ENCODE measurements around the gene S1PR3. TPM values are rescaled to one million over a fixed set of nuclear protein-coding genes. Genes with fewer than 3 reads are reported as not detected.
"Not testable (repeated sequence)": the region's sequence is repeated elsewhere in the genome, so short reads cannot be mapped to it uniquely, and the experiment has no call there.

Gene S1PR3
- 7.9 TPM for total RNA-seq

DNA sequence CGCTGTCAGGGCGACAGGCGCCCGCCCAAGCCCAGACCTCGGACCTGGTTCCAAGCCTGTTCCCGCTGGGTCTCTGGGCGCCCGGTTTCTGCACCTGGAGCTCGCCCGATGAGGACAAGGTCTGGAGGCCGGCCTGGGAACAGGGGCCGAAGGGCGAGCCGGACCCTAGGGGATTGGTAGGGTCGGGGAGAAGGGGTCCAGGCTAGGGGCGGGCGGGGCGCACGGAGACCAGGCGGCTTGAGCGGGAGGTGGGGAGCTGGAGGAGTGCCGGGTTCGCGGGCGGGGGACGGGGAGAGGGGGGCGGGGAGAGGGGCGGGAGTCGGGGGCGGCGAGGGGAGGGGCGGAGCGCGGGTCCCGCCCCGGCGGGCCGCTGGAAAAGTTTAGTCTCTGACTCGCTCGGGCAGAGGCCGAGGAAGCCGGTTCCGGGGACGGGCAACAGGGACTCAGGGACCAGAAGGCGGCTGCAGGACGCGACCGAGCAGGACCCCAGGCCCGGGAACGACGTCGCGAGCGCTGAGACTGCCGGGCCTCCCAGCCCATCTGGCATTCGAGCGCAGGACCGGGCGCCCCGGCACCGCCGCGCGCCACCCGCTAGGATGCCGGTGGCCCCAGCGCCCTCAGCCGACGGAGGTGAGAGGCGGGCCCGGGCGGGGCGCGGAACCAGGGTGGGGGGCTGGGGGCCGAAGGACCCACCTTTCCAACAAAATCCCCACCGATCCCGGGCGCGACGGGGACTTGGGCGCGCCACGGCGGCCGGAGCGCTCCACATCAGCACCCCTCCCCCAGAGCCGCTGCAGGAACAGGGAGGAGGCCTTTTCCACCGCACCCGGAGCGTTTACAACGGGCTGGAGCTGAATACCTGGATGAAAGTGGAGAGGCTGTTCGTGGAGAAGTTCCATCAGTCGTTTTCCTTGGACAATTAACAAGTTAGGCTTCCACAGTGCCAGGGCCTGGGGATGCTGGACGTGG is at the start of gene S1PR3:
S1PR3 (plus strand) TSS at position 403 of the 969 bp plus-strand sequence. CDS start 9,733 bp downstream, outside the sequence.
- DNase-seq, result peak; percentile 49

DNA sequence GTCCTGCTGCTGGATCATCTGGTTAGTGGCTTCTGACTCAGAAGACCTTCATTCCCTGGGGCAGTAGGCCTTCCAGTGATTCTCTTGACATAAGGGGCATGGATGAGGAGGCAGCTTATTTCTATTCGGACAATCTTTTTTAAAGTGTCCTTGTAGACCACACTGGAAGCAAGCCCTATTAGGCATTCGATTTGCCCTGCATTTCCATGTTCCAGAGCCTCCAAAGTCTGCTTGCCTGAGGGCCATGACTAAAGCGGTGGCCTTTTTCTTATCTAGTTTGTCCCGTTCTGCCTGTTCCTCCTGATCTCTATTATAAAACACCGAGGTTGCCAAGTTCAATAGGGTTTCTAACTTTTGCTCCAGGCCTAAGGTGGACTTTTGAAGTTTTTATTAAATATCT is 49.7 kb upstream of the S1PR3 start:
- not testable (repeated sequence) for DNase-seq

DNA sequence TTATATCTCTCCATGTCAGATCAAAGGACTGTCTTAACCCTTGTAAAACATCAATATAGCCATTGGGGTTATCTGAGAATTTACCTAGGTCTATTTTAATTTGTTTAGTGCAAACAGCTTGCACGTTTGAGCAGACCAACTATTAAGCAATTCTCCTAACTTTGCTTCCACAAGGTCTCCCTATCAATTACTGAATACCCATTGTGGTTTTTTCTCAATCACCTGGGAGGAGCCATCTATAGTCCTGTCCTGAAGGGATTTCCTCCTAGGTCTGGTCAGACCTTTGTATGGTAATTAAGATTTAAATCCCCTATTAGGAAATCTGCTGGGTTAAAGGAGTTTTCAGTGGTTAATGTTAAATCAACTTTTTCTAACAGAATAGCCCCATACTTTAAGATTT is 48.9 kb upstream of the S1PR3 start:
- DNase-seq, result no peak

DNA sequence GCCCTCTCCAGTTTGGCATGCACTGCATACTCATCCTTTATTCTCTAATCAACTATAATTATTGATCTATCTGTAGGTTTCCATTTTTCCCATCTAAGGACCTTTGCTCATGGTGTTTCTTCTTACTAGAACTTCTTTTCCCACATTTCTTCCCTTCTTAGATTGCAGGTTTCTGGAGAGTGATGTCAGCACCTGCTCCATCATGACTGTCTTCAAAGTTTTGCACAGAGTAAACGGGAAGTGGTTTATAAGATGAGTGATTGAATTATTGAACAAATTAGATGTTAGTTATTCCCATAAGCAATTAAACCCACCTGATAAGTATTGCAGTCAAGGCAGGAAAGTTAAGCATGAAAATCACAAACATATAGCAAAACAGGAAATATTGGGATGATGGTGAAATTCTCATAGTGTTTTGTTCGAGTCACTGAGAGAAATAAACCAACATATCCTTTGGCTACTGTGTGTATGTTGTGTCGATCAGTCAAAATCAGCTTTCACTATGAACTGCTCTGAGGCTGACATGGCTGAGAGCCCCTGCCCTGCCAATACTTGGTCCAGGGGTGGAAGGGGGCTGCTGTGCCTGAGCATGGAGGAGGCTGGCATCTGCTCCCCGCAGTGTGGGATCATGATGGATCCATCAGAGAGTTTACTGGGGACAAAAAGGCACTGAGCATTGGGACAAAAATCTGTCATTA is 45.5 kb upstream of the S1PR3 start:
- no peak for DNase-seq

DNA sequence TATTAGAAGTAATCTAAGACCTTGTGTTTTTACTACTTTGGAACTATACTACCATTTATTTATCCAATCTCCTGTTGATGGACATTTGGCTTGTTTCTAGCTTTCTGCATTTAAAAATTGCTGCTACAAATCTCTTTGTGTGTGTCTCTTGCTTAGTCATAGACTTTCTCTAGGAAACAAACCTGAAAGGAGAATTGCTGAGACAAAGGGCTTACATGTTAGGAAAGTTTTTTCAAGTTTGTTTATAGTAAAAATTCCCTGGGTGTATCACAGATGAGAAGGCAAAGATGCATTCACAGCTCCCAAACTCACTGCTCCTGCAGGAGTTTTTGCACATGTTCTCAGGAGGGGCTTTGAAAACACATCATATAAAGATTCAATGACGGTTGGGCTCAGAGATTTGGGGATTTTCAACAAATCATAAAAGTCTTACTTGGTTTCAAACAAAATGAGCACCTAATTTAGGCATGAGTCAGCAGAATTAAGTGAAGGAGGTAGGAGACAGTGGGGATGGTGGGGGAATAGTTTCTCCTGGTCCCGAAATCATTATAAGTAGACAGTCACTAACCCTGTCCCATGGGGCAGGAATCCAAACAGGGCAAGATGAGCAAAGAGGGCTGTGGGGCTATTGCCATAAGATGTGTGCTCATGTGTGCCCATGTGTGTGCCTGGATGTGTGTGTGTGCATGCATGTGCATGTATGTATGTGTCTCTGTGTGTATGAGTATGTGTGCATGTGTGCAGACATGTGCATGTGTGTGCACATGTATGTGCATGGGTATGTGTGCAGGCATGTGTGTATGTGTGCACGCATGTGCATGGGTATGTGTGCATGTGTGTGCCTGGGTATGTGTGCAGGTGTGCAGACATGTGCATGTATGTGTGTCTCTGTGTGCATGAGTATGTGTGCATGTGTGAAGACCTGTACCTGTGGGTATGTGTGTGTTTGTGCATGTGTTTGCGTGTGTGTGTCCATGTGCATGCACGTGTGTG is 43.4 kb upstream of the S1PR3 start:
- DNase-seq, result no peak

DNA sequence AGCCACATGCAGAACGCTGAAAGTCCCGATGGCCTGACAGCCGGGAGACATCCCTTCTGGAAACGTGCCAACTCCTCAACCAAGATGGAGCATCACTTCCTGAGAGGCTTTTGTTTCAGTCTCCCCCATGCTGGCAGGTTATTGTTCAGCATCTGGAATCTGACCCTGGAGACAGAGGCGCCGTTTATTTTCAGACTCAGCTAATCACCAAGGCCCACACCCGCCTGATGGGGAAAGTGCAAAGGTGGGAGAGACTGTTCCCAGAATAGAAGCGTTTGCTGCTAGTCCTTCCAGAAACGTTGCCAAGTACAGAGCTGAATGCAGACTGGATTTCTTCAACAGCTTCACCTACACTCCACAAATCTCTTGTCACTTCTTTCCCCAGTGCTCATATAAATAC is 41.8 kb upstream of the S1PR3 start:
- peak; percentile 22 for DNase-seq

DNA sequence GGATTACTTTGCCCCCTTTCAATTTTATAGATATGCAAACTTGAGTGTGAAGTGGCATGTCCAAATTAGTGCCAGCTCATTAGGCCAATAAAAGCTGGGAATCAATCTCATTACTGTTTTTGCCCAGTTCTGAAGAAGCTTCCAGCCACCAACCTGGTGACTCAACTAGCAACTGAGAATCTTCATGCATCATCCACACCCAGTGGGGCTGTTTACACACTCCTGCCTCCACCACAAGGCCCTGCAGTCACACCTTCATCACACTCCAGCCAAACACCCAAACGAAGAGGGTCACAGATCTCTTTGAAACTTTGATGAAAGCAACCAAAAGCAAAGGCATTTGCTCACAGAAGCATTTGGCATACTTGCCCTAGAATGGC is 41.3 kb upstream of the S1PR3 start:
- no peak for DNase-seq

DNA sequence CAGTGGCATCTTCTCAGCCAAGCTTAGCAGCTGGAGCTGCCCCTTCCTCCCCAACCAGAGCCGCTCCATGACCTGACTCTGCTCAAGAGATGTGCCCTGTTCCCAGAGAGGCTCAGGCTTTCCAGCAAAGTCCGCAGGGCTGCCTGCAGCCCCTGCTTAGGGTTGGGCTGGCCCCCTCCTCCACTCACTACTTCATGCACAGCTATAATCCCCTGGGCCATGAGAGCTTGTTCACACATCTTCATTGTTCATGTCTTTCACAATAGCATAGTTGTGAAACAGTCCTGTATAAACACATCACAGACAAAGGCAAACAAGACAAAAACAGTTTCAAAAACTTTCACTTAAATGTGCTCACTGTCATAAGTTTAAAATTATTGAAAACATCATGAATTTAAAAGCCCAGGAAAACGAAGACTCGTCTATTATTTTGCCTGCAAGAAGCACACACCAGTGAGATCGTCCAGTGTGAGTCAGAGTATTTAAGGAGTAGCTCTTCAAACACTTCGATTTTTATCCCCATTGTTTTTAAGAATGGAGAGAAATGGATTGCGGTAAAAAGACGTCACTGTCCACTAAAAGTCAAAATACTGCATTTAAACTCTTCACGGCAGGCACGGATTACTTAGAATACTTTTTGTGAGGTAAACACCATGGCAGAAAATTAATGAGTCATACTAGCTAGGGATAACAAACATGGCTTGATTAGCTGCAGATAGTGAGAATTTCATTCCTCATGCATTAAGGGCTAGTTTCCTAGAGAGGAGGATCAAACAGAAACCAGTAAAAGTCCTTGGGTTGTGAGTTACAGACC is 40.7 kb upstream of the S1PR3 start:
- peak; percentile 33 for DNase-seq

DNA sequence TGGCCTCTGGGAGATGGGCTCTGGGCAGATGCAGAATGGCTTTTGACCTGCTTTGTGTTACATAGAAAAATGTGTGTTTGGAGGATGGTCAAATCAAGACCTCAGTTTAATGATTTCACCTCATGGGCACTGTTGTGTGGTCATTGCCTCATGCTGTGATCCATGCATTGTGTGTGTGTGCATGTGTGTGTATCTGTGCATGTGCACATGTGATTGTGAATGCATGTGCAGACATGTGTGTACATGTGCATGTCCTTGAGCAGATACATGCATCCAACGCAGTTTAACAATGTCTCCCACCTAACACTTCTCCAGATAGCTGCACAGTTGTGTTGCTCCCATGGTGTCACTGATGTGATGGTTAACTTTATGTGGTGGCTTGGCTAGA is 40.1 kb upstream of the S1PR3 start:
- DNase-seq, result no peak

DNA sequence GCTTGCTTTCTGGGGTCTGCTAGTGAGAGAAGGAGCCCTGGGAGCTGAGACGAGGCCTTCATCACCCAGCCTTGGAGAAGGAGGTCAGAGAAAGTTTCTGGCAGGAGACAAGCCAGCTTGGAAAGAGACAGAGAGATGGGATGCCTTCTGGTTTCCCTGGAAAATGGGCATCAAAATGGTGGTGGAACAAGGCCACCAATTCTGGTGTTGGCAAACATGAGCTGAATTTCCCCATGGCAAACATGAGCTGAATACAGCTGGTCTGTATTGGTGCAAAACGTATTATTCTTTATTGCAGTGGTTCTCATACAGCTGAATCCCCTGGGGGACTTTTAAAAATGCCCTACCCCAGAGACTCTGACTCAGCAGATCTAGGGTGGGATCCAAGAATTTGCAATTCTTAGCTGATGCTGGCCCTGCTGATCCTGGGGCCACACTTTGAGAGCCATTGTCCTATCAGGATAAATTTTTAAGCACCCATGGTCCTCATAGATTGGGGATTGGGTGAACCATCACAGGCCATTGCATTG is 39.1 kb upstream of the S1PR3 start:
- DNase-seq, result no peak

DNA sequence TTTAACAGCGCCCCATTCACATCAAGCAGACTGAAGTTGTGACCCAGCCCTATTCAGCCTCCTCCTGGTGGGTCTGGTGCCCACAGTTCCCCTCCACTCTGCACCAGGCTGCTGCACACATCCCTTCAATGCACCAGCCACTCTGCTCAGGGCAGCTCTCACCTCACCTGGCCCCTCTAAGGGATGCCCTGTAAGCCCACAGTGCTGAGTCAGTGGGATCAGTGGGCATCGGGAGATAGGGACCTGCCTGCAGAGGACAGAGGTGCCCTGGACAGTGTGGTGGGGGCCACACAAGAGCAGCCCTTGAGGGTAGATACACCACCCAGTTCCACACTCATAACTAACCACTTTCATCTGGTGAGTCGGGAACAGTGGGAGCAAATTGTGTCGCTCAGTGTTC is 38.3 kb upstream of the S1PR3 start:
- no peak for DNase-seq

DNA sequence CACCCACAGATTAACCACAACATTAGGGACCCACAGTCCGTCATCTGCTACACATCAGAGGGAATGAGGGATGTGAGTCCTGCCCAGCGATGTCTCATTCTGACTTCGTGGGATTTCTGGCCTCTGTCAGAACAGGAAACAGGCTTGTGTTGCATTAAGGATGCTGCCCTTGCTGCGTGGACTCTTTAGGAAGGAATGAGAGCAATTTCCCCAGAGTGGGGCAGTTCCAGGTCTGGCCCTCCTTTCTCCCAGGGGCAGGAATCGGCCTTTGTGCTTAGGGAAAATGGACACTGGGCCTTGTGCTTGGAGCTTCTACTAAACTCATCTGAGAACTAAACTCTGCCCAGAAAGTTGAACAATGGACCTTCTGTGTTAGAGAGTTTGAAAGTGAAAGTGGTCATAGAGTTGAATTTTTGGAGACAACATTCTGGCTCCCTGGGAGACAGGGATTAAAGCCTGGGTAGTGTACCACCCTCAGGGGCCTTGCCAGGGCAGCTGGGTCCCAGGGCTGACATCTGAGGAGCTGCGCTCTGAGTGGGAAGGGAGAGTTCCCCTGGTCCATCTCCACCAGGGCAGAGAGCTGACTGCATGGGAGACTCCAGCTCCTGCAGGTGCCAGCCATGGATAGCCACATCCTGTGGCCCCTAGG is 37.8 kb upstream of the S1PR3 start:
- DNase-seq, result peak; percentile 12

DNA sequence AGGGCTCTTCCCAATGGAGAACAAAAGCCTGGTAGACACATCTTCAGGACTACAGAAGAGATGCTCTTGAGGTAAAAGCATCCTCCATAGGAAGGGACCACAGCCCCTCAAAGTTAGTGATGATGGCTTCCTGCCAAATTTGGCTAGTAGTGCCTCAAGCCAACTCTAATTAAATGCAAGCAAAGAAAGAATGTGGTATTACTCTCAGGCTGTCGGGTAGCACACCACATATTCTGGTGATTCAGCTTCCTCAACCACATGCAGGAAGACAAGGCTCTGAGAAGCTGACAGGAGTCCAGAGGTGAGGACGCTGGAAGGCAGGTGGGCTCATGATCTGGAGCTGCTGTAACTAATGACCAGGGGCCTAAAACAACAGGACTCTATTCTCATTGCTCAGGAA is 37.2 kb upstream of the S1PR3 start:
- no peak for DNase-seq

DNA sequence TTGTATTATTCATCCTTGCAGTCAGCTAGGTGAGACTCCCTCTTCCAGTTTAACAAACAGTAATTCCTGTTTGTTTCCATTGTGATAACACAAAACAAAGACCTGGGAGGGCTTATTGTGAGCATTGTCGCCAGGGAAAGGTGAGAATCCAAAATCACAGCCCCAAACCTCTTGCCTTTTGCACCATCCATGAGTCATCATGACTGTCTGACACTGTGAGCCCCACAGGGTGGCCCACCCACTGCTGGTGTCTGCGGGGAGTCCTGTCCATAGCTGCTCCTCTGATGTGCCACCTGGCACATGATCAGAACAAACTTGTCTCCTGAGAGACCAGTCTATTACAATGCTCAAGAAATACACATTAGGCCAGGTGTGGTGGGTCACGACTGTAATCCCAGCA is 33.7 kb upstream of the S1PR3 start:
- DNase-seq, result no peak

DNA sequence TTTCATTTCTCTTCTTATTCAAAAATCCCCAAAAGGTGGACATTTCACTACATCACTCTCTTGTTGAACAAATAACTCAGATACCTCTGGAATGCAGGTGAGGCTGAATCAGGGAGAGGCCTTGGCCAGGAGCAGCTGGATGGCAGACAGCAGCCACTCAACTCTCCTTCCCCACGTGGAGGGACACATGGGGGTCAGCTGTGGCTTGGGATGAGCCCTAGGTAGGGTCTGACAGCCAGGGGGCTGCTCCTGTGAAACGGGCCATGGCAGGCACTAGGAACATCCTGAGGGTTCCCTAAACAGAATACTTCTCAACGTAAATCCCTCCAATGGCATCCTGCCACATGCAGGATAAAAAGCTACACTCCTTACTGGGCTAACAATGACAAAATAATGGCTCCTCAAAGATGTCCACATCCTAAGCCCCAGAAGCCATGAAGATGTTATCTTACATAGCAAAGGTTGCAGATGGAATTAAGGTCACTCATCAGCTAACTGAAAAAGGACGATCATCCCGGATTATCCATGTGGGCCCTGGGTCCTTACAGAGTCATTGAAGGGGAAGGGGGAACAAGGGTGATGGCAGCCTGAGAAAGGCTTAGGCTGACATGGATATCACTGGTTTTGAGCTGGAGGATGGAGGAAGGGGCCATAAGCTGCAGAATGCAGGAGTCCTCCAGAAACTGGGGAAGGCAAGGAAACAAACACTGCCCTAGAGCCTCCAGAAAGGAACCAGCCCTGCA is 31.4 kb upstream of the S1PR3 start:
- no peak for DNase-seq

DNA sequence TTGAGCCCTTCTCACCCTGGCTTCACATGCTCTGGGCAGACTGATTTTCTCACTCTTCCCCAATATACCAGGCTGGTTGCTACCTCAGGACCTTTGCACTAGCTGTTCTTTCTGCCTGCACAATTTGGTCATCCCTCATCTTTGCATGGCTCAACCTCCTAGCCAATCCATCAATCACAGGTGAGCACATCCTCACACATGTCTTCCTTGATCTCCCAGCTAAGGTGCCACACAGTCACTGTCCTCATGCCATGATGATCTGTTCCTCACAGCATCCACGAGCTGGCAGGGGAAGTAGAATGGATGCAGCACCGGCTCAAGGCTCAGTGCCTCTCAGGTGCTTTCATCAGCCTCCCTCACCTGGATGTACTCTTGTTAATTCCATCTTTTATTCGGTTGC is 30.6 kb upstream of the S1PR3 start:
- DNase-seq, result no peak

DNA sequence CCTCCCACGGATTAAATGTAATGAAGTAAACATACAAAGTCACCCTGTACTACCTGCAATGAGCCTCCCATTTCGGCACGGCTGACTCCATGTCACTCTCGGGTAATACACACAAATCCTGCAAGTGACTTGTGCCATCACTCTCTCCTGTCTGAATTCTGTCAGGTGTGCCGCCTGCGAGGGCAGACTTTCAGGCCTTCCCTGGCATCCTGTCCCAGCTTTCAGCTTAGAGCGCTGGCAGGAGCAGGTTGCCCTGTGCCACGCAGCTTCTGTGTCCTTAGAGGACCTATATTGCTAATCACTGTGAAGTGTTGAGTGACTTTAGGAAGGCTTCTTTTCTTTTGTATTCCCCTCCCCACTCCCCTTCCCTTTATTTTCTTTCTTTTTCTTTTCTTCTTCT is 25.8 kb upstream of the S1PR3 start:
- DNase-seq, result no peak

DNA sequence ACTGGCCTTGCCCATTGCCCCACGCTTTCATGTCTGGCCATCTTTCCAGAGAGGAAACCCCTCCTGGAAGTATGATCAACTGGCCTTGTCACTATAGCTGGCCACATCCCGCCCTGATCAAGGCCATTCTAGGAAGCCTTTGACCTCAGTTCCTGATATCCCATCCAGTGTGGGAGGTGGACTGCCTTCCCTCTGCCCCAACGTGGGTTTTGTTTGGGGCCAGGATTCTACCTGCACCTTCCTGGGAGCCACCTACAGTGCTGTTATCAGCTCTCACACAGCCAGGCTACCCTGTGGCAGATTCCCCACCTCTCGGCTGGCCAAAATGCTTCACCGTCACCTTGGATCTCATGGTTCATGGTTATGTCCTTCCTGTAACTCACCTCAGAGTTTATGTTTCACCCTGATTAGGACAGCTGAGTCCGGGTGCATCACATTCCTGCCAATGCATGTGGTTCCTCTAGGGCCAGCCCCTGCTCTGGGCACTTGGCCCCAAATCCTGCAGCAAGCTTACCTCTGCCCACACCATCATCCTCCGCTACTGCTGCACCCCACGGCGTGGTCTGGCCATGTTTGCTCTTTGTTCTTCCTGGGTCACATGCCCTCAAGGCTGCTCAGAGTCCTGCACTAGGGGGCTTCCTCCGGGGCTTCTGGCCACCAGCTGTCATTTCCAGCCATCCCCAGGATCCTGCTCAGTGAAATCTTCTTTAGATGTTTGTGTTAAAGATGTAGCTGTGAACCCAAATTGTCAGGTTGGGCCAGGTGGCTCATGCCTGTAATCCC is 24.2 kb upstream of the S1PR3 start:
- DNase-seq, result no peak

DNA sequence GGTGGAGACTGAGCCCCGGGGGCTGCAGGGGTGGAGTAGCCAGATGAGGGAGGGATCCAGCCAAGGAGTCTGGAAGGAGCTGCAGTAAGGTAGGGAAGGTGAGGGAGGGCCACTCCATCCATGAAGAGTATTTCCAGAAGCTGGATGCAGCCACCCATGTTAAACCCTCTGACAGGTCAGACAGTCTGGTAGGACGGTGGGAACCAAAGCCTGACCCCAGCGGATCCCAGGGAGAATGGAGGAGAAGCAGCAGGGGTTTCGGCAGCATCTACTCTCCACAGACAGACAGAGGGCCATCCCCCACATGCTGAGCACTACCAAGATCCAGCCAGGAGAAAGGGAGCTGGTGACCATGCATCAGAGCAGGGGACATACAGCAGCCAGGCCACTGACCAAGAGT is 22.5 kb upstream of the S1PR3 start:
- DNase-seq, result no peak
